Stimulated activated CD4-positive, alpha-beta T cell treated with anti-CD3 and anti-CD28 coated beads, Interleukin-15, amount 100 ng/mL, for 1 hour (primary cell): ENCODE data around the gene ZCCHC7.
A peak's percentile ranks its signal among the peaks of the same experiment; 100 is the strongest.

Experiments
- DNase-seq, 2 donors: peaks; one replicate each; pipeline ENCODE4 v3.0.0-alpha.2; 2020; ENCODE audit warnings: low read depth in 1 of 2, low spot score in 1 of 2

The ZCCHC7 gene

DNA sequence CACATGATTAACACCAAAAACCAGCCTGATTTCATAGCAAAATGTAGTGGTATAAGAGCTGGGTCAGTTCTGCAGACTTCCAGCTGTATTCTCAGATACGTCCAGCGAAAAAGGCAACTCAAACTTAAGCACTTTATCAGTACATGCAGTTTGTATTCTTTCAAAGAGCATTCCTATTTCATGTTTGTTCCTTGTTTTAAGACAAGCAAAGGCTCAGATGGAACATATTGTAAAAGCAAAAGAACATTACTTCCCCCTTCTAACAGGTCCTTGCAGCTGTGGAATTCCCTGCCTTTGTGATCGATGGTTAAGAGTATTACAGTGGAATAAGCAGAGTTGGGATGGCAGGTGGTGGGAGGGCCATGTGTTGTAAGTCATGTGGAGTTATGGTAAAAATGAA, 215.8 kb downstream of the ZCCHC7 start:
- DNase-seq: no peak

DNA sequence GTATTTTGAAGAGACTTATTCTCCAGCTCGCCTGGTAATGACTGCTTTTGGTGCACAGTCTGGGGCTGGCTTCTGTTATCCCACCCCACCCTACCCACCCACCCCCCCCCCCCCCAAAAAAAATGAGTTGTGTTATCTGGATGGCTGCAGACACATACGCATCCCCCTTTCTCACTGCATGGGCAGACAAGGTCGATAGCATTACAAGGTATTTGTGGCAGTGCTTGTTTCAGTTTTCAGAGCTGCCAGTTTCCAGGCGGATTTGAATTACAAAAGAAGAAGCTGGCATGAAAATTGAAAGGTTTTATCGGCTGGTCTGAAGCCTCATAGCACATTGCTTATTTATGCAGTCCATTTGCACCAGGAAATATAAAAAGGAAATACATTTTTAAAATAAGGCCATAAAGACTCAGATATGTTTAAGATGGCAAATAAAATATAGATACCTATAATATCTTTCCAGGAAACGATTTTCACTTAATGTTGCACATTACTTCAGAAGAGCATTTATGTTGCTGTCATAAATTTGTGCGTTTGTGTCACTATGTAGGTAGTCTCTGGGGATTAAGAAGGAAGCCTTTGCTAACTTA, 217.0 kb downstream of the ZCCHC7 start:
- no peak for DNase-seq

DNA sequence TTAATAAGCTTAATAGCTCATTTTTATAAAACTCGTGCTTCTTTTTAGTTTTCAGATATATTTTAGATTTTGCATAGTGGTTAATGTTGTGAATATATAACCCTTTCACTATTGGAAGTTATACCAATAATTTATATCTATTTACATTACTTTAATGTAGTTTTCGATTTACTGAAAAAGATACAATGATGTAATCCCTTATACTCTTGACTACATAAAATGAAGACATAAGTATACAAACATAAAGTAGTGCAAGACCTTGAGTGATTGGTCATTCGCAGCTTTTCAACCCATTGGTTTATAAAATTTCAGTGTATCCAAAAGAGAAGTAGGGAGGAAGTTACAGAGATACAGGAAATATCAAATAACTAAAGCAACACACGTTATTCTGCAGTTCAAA, 217.8 kb downstream of the ZCCHC7 start:
- DNase-seq: no peak

DNA sequence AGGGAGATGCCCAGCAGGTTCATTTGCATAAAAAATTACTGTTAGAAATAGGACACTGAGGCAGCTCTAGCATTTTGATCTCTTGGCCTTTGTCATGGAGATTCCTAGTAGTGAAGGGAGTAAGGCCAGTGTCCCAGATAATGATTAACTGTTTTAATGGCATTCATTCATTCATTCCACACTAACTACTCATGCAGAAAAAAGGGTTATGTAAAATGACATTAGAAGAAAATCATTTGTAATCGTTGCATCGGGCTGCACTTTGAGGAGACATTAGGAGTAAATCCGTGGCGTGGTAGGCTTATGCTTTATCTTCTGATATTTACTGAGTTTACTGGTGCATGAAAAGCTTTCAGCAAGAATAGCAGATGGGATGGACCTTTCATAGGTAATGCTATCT, 219.5 kb downstream of the ZCCHC7 start:
- no peak for DNase-seq

DNA sequence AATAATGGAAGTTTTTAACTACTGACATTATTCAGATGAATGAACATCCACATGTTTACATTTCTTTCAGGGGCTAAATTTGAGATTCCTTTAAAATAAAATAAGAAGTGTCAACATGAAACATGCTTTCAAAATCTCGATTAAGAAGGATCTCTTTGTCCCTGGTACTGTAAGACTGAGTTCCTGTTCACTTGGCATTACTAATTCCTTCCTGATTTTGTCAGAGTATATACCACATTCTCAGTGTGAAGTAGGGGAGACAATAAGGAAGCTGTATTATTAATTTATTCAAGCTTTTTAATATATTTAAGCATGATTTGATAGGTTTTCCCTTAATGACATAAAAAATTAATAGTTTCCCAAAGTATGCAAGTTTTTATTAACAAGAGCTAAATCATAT, 220.6 kb downstream of the ZCCHC7 start:
- no peak for DNase-seq

DNA sequence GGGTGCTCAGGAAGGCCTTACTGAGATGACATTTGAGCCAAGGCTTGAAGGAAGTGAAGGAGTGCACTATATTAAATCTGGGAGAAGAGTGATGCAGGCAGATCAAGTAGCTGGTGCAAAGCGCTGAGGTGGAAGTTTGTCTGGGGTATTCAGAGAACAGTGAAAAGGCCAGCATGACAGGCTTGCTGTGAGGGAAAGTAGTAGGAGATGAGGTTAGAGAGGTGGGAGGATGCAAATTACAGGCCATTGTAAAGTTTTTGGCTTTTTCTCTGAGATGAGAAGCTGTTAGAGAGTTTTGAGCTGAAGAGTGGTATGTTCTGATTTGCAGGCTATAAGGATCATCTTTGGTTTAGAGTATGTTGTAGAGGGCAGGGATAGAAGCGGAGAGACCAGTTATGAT, 221.3 kb downstream of the ZCCHC7 start:
- DNase-seq: no peak

DNA sequence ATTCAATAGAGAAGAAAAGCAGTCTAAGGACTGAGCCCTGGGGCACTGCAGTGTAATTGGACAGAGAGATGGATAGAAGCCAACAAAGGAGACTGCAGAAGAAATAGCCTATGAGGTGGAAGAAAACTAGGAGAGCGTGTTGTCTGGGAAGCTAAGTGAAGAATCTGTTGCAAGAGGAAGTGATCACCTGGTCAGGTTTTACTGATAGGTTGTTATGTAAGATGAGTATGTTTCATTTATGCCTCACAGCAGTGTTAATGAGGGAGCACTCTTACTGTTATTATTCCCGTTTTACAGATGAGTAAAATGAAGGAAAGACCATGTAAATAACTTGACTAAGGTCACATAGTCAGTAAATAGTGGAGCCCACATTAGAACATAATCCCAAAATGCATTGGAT, 222.1 kb downstream of the ZCCHC7 start:
- no peak for DNase-seq

DNA sequence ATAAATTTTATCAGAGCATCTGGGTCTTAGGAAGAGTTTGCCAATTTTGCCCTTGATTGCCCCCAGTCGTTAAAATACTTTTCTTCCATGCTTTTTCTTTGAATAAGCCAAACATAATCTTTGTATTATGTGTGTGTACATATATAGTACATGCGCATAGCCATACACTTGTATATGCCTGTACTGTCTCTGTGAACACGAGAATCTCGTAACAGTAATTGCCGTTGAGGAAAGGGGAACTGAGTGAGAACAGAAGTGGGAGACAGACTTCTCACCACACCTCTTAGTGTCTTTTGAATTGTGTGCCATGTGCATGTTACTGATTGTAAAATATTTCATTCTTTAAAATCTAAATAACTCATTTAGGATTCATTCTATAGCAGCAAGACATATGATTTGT, 222.5 kb downstream of the ZCCHC7 start:
- DNase-seq: no peak

DNA sequence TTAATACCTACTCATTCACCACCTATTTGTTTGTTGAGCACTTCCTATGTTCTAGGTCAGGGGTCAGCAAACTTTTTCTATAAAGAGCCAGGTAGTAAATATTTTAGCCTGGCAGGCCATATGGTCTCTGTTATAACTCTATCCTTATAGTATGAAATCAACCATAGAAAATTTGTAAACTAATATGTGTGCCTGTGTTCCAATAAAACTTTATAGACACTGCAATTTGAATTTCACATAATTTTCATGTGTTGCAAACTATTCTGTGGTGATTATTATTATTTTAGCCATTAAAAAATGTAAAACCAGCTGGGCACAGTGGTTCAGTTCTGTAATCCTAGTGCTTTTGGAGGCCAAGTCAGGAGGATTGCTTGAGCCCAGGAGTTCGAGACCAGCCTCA, 223.3 kb downstream of the ZCCHC7 start:
- no peak for DNase-seq

DNA sequence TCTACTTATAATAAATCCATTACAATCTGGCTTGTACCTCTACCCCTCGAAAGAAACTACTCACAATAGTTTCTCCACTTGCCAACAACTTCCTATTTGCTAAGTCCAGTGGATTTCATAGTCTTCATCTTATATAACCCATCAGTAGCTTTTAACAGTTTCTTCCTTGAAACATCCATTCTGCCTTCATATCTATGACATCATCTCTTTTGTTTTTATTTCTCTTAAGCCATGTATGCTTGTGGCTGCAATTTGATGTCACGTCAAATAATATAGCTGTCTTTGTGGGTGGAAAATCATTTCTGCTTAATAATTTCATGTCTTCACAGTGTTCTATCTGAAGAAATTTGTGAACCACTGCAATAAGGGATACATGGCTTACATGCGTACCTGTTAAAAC, 224.7 kb downstream of the ZCCHC7 start:
- DNase-seq: no peak

DNA sequence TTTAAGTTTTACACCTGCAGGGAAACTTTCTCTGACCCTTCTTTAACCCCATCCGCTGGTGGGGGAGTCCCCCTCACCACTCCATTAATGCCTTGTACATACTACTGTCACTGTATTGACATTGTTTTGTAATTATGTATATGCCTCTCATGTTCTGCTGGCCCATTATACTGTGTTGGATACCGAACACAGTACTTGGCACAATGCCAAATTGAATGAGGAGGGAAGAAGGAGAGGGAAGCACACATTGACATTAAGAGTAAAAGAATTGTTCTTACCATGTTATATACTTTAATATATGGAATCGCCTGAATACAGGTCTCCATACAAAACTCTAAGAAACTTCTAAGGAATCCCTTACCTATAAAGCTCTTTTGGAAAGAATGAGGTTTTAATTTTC, 228.5 kb downstream of the ZCCHC7 start:
- no peak for DNase-seq

DNA sequence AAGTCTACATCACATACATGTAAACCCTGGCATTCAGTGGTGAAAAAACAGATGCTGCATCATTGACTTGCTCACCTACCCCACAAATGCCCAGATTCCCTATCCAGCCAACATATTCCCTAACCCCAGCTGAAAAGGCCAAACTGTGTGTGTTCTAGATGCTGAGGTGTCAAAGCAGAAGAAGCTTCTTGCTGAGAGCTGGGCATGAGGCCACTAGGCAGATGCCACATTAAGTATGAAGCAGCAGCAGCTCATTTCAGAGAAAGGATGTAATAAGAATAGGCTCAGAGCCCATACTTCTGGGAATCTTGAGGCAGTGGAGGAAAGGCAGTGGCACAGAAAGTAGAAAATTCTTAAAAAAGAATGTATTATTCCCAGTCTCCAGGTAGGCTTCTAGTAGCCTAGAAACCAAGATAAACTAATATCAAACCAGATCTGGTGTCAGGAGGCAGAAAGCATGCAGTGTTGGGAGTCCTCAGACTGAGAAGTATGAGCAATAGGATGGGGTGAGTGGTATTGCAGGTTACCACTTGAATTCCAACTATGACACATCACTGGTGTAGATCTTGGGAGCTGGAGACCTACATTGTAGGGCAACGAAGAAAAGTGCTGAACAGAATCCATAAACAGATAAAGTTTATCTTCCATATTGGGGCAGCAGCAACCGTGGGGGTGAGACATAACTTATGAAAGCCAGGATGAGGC, 230.3 kb downstream of the ZCCHC7 start:
- no peak for DNase-seq

DNA sequence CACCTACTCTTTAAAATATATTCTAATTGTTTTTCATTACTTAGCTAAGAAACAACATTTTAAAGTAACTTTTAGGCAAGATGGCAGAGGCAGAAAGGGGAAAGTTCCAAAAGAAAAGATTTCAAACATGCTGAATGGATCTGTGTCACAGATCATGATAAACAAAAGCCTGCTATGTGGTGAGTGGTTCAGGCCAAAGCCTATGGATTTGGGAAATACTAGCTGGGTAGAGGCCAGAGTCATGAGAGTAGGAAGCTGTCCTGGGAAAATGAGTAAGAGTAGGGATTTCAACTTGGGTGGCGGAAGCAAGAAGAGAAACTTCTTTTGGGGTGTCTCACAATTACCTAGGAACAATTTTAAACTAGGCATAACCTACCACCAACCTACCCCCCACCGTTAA, 233.4 kb downstream of the ZCCHC7 start:
- DNase-seq: no peak

DNA sequence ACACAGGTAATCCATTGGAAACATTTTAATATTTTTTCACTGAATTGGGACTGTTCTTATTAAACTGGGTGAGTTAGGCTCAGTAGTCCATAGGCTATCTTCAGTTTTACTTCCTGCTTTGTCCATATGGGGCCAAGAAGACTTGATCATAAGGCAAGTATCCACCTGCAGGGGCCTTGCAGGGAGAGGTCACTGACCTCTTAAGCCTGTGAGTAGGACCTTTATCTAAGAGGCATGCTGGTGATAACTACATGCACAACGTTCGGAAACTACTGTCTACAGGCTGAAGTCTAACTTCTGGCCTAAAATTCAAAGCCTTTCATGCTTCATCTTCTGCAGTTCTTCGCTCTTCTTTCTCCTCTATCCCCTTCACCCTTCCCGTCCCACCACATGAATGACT, 242.1 kb downstream of the ZCCHC7 start:
- DNase-seq: no peak

DNA sequence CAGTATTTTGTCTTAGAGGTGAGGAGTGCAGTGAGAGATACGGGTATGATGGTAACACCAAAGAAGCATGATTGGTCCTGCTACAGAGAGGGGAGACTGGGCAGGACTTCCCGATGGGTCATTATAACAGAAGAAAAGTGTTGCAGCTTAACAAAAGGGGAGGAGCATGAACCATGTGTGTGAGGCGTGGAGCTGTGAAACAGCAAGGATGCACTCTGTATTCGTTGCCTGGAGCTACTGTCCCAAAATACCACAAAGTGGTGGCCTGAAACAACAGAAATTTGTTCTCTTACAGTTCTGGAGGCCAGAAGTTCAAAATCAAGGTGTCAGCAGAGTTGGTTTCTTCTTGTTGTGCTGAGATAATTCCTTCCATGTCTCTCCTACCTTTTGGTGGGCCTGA, 242.8 kb downstream of the ZCCHC7 start:
- DNase-seq: no peak

DNA sequence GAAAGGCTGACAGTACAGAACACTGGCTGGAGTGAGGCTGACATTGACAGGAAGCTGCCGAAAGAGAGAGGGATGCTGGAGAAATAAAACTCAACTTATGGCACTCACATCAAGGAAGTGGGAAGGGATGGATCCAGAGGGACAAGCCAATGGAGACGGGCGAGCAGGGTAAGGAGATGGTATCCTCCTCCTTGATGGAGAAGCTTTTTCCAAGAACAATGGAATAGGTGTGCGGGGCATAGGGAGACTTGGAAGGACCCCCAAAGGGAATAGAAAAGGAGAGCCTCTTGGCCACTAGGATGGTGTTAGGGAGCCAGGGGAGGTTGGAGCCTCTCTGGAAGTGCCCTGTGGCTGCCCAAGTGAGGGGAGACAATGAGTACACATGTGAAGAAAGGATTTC, 243.8 kb downstream of the ZCCHC7 start:
- DNase-seq: no peak

DNA sequence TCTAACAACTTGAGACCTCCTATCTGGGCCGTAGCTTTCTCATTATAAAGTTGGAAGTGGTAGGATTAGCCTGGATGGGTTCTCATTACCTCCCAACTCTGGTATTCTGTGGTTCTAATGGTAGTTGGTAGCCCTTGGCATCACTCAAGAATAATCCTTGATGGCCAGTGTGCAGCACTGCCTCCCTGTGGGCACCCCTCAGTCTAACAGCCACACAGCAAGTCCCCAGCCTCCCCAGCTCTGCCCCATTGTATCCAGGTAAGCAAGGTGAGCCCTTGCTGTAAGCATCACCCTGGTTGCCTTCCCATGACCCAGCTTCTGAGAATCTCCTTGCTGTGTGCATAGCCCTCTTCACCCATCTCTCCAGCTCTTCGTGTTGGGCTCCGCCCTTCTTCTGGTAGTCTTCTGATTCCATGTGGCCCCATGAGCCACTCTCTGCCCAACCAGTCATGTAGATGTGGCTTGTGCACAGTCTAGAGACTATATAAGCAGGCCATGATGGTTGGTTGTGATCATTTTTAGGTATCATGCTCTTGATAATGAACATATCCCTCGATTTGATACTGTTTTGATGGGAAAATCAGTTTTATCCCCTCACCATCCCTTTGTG, 244.5 kb downstream of the ZCCHC7 start:
- DNase-seq: peak in 1 of 2 donors; percentile 7

DNA sequence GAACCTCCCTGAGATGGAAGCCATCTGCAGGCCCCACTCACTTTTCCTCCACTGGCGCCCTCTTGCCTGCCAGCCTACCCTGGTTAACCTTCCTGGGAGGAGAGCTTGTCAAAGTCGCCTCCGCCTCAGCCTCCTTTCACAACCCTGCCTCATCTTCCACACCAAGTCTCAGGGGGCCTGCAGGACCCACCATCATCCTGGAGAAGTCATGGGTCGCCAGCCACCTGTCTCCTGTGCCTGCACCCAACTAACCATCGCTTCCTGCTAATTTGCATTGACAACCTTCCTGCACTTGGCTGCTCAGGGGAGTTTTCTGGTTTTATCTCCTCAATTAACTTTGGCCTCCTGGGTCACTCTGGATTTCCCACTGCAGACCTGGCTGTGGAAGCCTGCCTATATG, 249.3 kb downstream of the ZCCHC7 start:
- DNase-seq: no peak

DNA sequence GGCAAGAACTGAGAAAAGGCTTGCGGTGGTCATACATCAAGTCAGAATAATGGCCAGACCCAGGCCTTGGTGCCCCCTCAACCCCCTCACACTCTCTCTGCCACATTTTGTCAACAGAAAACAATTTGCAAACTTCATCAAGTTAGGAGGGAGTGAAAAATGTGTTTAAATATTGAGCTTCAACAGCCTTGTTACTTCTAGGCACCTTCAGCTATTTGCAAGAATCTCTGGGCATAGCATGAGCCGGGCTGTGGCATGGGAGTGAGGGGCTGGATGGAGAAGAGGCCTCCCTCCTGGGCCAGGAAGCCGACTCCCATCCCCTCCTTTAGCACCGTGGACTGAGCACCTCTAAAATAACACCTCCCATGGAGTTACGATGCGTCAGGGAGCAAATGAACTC, 249.9 kb downstream of the ZCCHC7 start:
- DNase-seq: no peak

DNA sequence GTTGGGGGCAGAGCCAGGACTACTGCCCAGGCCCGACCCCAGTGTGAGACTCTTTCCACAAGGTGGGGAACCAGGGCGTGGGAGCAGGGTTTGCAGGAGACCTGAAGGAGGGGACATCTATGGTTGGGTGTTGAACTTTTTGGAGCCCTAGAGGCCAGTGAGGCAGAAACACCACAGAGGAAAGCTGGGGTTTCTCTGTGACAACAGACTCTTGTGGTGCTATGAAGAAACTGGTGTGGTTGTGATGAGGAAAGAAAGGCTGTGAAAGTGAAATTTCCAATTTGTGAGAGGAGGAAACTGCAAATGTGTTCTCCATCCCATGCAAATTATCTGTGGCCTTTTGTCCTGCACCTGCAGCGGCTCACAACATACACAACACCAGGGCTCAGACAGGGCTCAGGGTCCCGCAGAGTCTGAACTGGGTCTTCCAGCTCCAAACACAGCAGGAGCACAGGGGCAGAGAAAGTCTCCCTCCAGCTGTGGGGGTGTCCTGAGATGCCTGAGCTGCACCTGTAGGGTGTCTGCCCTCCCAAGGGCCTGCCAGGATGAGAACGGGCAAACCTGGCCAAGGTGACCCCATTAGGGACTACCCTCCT, 250.7 kb downstream of the ZCCHC7 start:
- no peak for DNase-seq

DNA sequence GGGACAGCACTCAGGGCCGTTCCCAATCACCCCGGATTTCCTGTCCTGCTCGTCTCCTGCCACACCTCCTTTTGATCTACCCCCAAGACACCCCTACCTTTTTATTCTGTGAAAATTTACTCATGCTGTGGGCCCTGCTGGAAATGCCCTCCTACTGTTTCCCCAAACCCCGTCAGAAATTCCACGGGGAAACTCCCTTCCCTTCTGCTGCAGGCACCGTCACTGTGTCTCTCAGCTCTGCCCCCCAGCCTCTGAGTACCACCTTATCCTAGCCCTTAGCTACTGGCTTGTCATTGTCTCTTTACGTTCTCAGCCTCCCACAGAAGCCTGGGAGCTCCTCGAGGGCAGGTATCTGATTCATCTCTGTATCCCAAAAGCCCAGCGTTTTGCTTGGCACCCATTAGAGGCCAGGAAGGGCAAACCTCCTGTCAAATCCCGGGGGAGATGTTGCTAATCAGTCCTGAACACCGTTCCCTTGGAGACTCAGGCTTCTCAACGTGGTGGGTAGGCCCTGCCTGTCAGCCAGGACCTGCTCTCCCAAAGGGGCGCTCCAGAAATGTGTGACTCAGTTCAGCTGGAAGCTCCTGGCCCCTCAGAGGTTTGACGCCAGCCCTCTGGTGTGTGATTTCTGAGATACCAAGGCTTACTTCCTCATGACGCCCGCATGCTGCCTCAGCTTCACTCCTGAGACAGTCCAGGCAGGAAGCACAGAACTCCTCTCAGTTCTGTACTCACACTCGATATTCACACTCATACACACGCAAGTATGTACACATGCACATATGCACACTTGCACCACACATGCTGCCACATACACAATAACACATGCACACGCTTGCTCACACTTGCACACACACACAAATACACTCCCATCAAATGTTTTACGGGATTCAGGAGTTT, 251.4 kb downstream of the ZCCHC7 start:
- no peak for DNase-seq
